LoVo (cell line): ENCODE measurements around the gene MTRR.

ENCODE experiments used
- DNase-seq: peaks from one replicate; pipeline ENCODE4 v3.0.0-alpha.2; 2016; ENCODE audit warnings: low spot score

The MTRR gene

DNA sequence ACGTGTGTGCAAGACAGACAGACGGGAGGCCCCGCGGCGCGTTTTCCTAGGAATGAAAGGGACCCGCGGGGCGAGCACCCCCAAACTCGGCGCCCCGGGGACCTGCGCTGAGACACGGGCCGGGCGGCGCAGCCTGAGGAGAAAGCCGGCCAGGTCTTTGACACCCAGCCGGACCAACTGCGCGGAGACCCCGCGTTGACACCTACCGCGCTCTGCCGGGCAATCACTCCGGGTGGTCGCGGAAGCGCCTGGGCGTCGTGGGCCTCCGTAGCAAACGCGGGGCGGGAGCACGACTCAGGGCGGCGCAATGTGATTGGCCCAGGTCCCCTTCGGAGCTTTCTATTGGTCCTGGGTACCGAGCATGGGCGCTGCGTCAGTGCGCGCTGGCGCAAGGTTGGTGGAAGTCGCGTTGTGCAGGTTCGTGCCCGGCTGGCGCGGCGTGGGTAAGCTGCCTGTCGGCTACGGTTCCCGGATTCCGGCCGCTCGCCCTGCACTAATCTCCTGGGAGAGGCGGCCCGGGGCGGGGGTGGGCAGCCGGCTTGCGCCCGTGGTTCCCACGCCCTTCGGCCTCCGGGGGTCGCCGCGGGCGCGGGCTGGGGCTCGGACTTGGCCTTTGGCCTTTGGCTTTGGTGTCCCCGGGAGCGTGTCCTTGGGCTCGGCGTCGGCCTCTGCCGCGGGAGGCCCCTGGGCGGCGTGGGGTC is at the start of gene MTRR, which contains the start of gene FASTKD3:
TSS of gene MTRR (plus strand) at position 376 of the 701 bp plus-strand sequence. CDS start 1,647 bp downstream, outside the sequence.
TSS of gene FASTKD3 (minus strand) at position 259 of the 701 bp plus-strand sequence. CDS start 948 bp downstream, outside the sequence.
- peak; percentile 98 for DNase-seq

DNA sequence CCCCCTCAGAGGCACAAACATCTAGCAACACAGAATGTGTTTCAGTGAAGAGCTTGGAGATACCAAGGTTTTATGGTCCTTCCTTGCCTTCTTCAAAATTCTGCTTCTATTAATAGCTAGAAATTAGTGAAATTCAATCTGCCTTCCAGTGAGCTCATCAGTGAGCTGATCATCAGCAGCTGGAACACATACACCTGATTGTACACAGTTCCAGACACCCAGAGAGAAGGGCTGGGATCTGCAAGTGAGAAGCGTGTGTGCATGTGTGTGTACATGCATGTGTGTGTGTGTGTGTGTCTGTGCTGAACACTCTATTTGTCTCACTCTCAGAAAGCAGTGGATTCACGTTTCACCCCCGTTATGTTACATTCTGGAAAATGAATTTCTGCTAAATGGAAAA is 46.5 kb upstream of the MTRR start:
- no peak for DNase-seq

DNA sequence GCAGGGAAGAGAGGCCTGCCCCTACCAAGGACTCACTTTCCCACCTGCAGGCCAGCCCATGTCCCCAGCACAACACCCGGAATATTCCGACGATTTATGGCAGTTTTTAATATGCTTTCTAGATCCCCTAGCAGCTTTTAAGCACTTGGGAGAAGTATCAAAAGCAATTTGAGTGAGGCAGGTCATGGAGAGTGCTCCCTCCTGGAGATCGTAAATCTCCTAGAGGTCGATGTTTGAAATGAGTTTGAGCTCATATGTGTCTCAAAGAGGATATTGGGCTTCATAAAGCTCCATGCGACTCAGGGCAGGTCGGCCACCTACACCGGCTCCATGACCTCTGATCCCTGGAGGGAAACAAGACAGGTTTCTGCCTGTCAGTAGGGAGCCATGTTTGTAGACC is 45.4 kb upstream of the MTRR start:
- DNase-seq: no peak

DNA sequence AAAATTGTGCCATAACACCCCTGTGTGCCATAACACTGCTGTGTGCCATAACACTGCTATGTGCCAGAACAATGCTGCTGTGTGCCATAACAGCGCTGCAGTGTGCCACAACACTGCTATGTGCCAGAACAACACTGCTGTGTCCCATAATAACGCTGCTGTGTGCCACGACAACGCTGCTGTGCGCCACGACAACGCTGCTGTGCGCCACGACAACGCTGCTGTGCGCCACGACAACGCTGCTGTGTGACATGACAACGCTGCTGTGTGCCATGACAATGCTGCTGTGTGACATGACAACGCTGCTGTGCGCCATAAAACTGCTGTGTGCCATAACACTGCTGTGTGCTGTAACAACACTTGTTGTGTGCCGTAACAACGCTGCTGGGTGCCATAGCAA is 44.0 kb upstream of the MTRR start:
- no peak for DNase-seq

DNA sequence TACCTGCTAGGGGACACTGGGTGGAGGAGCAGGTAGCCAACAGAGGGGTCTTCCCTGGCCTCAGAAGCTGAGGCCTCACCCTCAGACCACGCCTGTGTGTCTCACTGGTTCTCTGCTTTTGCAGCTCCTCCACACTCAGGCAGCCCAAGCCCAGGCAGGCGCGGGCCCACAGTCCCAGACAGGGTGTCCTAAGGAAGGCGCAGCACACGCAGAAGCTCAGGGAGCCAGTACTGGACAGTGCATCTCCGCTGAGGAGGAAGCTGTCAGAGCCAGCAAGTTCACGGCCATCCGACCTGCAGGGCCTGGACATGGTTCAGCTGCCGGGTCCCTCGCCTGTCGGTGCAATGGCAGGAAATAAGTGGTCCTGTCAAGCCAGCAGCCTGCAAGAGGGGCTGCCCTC is 43.3 kb upstream of the MTRR start:
- no peak for DNase-seq

DNA sequence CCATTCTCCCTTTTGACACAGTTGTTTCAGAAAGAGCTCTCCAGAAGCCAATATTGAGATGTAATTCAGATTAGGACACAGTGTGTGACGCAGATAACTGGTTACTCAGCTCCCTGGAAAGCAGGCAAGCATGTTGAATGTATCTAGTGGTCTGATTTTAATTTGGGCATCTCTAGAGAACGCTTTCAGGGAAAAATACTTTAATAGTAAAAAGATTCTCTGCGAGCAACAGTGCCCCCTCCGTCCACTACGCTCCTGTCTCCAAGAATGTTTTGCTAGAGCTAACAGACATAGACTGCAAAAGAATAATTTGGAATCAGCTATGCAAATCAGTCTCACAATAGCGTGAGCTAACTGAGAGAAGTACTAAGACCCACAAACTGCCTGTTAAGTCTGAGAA is 41.3 kb upstream of the MTRR start:
- no peak for DNase-seq

DNA sequence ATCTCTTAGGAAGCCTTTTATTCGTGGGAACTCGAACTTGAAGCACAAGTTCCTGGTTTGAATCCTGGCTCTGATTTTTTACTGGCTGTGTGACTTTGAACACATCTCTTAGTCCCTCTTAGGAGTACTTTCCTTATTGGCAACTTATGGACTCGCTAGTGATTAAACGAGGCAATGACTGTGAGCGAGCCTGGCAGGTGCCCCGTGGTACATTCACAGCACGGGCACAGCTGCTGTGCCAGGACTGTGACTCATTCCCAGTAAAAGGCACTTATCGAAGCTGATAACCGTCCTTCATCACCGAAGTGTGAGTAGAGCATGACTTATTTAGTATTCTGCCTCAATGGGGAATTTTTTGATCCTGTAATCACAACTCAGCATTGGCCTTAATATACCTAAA is 40.7 kb upstream of the MTRR start:
- DNase-seq: peak; percentile 16

DNA sequence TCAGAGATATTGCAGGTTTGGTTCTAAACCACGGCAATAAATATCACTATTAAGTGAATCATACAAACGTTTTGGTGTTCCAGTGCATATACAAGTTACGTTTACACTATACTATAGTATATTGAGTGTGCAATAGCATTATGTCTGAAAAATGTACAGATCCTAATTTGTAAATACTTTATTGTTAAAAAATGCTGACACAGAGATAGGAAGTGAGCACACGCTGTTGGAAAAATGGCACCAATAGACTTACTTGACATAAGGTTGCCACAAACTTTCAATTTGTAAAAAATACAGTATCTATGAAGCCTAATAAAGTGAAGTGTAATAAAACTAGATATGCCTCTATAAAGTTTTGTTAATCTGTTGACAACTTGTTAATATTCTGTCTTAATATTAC is 34.0 kb upstream of the MTRR start:
- no peak for DNase-seq

DNA sequence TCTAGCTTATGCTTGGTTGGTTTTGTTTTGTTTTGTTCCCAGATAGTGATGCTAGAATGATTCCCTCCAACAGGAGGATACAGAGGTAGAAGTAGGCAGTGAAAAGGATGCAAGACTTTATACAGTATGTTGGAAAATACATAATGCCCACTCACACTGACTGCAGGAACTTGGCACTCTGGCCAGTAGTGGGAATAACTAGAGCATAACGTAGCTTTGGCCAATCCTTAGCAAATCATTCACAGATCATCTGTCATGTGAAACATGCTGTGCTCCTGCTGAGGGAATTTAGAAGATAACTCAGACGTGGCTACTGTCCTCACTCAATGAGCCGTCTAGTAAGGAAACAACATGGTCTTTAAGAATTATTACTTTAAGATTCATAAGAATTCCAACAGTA is 31.5 kb upstream of the MTRR start:
- no peak for DNase-seq

DNA sequence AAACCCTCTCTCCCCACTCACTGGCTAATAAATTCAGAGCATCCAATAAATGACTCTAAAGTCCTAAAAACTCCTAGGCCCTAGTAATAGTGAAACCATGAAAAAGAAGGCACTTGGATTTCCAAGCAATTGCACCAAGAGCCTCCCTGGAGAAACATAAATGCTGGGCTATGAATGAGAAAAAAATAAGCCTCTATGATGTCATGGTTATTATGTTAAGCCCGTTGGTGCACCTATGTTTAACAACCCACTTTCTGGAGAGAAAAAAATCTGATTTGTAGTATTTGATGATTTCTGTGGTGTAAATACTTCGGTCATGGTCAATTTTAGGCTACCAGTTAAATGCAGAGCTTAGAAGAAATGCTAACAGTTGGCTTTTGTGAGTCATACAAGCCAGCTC is 26.4 kb upstream of the MTRR start:
- DNase-seq: no peak

DNA sequence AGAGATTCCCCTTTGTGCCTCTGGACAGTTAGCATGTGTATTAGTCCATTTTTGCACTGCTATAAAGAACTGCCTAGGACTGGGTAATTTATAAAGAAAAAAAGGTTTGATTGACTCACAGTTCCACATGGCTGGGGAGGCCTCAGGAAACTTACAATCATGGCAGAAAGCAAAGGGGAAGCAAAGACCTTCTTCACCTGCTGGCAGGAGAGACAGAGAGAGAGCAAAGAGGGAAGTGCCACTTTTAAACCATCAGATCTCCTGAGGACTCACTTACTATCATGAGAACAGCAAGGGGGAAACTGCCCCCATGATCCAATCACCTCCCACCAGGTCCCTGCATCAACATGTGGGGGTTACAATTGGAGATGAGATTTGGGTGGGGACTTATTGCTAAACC is 24.0 kb upstream of the MTRR start:
- DNase-seq: no peak

DNA sequence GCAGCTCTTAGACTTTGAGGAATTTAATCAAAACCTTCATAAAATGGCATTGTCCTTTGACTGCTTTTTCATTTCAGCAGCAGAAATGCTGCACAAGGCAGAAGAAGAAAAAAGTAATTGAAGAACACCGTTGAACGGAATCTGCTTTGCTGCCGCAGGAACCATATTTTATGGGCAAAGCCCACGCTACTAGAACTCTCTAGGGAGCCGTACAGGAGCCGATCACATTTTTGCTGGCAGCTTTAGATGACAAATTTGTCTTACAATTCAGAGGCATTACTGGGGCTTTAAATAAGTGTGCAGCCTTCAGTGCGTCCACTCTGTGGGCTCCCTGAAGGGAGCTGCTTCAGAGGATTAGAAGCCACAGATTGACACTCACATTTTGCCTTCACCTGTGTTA is 23.4 kb upstream of the MTRR start:
- no peak for DNase-seq

DNA sequence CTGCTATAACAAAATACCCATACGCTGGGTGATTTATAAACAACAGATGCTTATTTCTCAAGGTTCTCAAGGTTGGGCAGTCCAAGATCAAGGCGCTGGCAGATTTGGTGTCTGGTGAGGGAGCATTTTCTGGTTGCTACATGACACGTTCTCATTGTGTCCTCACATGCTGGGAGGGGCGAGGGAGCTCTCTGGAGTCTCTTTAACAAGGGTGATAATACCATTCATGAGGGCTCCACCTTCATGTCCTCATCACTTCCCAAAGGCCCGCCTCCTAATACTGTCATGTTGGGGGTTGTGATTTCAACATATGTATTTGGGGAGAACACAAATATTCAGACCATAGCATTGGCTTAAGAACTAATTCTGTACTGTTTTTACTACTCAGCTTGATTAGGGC is 22.6 kb upstream of the MTRR start:
- DNase-seq: no peak

DNA sequence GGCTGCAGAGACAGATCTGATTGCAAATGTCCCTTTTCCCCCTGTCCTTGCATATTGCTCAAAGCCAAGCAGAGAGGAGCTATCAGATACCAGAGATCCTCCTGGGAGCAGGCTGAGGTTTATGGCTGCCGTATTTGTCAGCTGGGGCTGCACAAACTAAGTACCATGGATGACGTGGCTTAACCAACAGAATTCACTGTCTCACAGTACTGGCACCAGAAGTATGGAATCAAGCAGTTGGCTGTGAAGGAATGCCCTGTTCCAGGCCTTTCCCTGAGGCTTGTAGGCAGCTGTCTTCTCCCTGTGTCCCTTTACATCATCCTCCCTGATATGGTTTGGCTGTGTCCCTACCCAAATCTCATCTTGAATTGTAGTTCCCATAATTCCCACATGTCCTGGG is 20.7 kb upstream of the MTRR start:
- no peak for DNase-seq

DNA sequence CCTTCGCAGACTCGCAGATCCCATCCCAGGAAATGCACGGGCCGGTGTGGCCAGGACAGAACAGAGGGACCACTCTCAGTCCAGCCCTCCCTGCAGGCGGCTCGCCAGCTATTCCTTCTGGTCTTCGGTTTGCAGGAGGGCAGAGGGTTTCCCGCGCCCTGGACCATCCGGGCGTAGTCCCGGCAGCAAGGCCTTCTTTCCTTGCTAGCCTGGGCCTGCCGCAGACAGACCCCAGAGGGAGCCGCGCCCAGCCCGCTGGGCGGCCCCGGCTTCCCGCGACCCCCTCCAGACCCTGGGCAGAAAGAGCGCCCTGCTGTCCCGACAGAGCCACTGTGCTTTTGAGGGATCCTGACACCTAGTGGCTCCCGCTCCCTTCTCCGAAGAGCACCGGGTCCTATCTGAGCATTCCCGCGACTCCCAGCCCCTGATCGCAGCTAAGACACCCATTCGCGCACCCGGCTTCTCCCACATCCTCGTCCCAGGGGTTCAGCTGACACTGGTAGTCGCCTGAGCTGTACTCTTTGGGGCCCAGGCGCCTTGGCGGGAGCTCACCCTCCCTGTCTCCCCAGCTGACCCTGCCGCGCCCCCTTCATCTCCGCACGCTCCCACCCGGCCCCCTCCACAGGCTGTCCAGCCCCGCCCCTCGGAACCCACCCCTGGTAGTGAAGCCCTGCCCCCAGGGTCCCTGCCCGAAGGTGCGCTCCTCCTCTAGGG is 19.1 kb upstream of the MTRR start:
- no peak for DNase-seq

DNA sequence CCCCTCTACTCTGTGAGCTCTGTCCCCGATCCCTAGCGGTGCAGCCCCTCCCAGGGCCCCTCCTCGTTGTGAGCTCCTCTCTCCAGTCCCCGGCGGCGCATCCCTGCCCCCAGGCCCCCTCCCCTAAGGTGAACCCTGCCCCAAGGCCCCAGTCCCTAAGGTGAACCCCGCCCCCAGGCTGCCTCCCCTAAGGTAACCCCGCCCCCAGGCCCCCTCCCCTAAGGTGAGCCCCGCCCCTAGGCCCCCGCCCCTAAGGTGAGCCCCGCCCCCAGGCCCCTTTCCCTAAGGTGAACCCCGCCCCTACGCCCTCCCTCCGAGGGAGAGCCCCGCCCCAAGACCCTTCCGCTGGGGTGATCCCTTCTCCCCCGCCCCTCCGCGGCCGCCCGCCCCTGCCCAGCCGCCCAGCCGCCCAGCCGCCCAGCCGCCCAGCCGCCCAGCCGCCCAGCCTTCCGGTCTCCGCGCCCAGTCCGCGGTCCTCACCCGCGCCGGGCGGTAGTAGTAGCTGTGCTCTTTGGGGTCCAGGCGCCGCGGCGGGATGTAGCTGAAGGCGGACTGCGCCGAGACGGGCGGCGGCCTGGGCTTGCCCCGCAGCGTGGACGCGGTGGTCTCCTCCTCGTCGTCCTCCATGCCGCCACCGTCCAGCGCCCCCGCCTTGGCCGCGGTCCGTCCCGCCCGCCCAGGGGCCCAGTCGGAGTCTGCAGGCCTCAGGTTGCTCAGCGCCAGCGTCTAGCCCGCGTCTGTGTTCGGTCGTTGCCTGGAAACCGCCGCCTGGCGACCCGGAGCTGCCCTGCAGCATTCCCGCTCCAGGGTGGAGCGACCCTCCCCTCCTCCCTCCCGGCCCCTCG is 18.3 kb upstream of the MTRR start, which contains the start of gene CFAP90:
TSS of gene CFAP90 (minus strand) at position 739 of the 845 bp plus-strand sequence. CDS start at position 627, 112 bp downstream.
- no peak for DNase-seq

DNA sequence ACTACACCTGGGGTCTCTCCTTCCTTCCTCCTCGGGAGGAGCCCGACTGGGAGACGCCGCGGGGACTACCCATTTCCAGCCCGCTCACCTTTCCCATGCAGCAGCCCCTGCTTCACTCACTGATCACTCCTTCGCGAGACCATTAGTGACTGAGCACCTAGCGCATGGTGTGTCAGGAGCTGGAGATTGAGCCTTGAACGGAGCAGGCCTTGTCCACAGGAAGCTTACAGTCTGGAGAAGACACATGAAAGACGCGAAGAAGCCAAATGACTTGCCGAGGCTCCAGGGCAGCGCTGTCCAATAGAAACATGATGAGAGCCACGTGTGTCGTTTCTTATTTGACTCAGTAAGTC is 17.7 kb upstream of the MTRR start:
- DNase-seq: no peak

DNA sequence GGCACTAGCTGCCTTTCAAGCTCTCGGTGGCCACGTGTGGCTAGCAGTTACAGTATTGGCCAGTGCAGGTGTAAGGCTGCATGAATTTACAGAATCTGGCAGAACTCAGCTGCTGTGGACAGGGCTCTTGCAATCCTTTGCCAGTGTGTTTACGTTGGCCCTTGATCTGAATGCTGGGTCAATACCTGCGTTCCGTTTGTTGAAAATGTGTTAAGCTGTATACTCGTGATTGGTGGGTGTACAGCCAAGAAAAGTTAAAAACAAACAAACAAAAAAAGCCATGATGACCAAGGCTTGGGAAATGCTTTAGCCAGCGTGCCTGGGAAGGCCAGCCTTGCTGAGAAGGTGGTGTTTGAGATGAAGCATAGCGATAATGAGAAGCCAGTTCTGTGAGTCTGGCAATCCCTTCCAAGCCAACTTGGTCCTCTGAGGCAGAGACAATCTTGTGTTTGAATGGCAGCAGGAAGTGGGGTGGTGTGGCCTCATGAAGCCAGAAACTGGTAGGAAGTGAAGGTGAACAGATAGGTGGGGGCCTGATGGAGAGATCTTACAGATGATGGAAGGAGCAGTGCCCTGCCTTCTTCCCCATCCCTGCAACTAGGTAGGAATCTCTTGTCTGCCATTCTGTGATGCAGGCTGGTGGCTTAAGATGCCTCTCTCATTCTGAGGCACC is 17.2 kb upstream of the MTRR start:
- DNase-seq: no peak

DNA sequence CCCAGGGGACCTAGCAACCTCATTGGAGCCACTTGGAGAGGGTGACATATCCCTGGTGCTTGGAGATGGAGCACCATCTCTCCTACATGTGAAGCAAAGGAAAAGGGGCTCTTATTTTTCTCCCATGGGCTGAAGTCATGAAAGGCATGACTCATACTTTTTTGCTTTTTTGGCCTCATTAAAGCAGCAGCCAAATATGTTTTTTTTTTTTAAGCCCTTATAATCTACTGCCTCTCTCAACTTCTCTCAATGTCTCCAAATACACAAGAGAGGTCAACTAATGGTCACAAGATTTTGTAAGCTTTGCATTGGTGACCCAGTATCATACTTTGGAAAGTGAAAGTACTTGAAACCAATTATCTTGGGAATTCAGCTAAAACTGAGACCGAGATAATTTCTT is 16.4 kb upstream of the MTRR start:
- DNase-seq: no peak

DNA sequence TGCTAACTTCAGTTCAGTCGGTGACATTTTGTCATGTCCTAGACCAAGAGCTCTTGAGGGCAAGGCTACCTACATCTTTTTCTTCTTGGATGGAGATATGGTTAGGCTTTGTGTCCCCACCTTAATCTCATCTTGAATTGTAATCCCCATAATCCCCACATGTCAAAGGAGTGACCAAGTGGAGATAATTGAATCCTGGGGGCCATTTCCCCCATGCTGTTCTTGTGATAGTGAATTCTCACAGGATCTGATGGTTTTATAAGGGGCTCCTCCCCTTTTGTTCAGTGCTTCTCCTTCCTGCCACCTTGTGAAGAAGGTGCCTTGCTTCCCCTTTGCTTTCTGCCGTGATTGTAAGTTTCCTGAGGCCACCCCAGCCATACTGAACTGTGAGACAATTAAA is 16.0 kb upstream of the MTRR start:
- DNase-seq: no peak

DNA sequence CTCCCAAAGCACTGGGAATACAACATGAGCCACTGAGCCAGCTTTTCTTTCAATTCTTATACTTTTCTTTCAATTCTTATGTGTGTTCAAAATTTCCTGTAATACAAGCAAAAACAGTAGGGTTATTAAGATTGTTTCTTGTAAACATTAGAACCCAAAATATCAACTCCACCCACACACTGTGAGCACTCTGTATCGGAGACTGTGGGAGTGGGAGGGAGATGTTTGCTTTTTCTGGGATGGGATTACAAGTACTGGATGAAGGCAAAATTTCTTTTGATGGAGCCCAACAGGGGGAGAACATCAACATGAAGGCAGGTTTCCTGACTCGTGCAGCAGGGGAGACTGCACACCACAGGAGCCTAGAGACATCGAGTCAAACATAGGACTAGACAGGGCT is 13.3 kb upstream of the MTRR start:
- no peak for DNase-seq

DNA sequence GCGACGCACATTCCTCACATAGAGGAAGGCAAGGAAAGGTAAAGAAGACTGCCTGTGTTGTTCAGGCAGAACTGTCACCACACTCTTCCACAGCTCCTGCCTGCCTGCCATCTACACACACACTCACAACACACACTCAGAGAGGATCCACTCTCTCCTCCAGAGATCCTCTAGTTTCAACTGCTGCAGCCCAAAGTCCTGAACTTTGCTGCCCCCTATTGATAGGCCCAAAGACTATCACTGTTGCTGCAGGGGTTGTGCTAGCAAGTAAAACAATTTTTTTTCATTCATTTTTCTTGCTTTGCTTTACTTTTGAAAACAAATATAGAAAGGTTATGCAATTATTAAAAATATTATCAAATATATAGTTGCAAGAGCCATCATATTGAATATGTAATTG is 12.1 kb upstream of the MTRR start:
- DNase-seq: no peak
